ENCODE results near the gene MYOD1.
A peak's percentile ranks its signal among the peaks of the same experiment; 100 is the strongest.

The MYOD1 gene

DNA sequence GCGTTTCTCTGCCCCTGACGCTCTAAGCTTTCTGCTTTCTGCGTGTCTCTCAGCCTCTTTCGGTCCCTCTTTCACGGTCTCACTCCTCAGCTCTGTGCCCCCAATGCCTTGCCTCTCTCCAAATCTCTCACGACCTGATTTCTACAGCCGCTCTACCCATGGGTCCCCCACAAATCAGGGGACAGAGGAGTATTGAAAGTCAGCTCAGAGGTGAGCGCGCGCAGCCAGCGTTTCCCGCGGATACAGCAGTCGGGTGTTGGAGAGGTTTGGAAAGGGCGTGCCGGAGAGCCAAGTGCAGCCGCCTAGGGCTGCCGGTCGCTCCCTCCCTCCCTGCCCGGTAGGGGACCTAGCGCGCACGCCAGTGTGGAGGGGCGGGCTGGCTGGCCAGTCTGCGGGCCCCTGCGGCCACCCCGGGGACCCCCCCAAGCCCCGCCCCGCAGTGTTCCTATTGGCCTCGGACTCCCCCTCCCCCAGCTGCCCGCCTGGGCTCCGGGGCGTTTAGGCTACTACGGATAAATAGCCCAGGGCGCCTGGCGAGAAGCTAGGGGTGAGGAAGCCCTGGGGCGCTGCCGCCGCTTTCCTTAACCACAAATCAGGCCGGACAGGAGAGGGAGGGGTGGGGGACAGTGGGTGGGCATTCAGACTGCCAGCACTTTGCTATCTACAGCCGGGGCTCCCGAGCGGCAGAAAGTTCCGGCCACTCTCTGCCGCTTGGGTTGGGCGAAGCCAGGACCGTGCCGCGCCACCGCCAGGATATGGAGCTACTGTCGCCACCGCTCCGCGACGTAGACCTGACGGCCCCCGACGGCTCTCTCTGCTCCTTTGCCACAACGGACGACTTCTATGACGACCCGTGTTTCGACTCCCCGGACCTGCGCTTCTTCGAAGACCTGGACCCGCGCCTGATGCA, at the start of gene MYOD1:
MYOD1 (plus strand) TSS at position 544 of the 910 bp plus-strand sequence; CDS start at position 756, 212 bp downstream.
- no peak for DNase-seq
- intact Hi-C loops (cut with DNase I): no loop called here

DNA sequence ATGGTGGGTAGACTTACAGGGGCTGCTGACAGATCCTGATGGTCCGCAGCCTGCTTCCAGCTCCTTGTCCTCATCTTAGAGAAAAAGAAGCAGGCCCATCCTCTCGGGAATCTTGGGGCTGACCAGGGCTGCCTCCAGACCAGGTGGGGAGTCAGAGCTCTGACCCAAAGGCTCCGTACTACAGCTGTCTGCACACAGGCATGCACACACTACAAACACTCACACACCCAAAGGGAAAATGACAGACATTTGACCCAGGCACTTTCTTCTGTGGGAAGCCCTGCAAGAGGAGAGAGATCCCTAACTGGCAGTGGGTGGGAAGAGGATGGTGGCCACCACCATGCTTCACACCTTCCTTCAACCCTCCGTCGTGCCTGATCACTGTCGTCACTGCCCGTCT, 46.9 kb upstream of the MYOD1 start:
- intact Hi-C loops (cut with DNase I): no loop called here

DNA sequence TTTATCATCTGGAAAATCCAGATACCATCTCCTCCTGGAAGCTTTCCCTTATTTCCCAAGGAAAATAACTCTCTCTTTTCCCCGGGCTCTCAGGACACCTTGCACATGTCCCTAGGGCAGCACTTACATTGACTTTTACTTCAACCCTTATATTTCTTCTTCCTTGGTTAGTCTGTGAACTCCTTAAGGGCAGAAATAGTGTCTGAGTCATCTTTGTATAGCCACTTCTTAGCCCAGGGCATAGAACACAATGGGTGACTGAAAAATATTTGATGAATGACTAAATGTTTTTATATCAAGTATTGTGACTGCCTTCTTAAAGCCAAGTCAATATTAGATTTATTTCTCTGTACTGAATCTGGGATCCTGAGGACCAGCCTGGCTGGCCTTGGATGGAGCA, 45.4 kb upstream of the MYOD1 start:
- no peak for DNase-seq
- intact Hi-C loops (cut with DNase I): no loop called here

More for the DNA sequence above, 46.9 kb upstream of the MYOD1 start:
- DNase-seq: no peak

DNA sequence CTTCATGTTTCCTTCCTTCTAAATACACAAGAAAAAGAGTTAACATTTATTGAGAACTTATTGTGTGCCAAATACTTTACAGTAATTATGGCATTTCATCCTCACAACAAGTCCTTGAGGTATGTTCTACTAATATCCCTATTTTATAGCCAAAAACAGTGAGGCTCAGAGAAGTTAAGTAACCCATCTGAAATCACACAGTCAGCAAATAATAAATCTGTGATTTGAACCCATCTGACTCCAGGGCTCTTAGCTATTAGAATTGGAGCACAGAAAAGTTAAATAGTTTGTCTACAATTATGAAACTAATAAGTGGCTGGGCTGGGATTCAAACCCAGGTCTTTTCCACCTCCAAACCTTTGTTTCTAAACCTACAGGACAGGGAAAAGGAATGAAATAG, 36.5 kb upstream of the MYOD1 start:
- DNase-seq: no peak
- intact Hi-C loops (cut with DNase I): no loop called here

- no peak for DNase-seq
- intact Hi-C loops (cut with DNase I): no loop called here
These were observed 35.8 kb upstream of the MYOD1 start for GRCh38 chr11:17683377-17684161.

DNA sequence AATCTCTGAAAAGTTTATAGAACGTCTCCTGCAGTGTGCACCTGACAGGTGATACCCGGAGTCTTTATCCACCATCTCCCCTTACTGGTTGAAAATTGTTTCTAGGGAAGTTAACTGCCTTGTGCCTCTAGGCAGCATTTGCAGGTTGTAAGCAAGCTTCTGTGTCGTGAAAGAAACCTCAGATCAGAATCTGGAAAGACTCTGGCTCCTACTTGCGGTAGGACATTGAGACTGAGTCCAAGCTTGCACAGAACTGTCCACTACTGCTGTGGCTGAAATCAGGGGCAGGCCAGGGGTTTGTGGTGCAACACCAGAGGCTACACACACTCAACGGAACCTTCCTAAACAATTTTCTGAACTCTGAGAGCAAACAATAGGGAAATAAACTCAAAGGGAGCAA, 34.8 kb upstream of the MYOD1 start:
- intact Hi-C loops (cut with DNase I): no loop called here

GRCh38 chr11:17686231-17686980, 33.0 kb upstream of the MYOD1 start:
- peak in 1 of 42 donors; percentile 9 for DNase-seq
- intact Hi-C loops (cut with DNase I): no loop called here

More for the DNA sequence above, 34.8 kb upstream of the MYOD1 start:
- no peak for DNase-seq

GRCh38 chr11:17687946-17688670, 31.3 kb upstream of the MYOD1 start:
- DNase-seq: peak in 2 of 42 donors; percentile 1 to 34
- intact Hi-C loops (cut with DNase I): no loop called here

DNA sequence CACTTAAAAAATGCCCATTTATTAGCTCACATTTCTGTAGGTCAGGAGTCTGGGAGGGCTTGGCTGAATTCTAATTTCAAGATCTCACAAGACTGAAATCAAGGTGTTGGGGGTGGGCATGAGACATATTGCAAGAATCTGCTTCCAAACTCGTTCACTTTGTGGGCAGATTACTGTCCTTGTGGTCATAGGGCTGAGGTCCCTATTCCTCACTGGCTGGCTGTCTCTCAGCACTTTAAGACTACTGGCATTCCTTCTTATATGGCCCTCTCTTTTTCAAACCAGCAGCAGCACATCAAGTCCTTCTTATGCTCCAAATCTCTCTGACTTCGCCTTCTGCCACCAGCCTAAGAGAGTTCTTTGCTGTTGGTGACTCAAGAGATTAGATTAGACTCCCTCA, 27.8 kb upstream of the MYOD1 start:
- DNase-seq: no peak
- intact Hi-C loops (cut with DNase I): no loop called here

DNA sequence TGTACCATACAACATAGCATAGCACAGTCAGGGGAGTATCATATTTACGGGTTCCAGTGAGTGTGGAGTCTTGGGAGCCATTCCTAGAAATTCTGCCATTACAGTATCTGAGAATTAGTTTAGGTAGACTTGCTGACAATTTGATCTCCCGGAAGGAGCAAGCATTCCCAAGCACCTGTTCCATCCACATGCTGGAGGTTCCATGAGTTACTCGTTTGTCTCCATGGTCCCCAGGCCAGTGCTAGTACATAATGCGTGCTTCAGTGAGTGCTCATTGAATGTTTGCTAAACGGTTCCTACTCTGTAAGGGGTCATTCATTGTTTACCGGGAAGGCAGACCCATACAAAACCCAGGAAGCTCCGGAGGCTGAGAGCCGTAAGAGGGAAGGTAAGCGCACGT, 27.4 kb upstream of the MYOD1 start:
- no peak for DNase-seq
- intact Hi-C loops (cut with DNase I): no loop called here

DNA sequence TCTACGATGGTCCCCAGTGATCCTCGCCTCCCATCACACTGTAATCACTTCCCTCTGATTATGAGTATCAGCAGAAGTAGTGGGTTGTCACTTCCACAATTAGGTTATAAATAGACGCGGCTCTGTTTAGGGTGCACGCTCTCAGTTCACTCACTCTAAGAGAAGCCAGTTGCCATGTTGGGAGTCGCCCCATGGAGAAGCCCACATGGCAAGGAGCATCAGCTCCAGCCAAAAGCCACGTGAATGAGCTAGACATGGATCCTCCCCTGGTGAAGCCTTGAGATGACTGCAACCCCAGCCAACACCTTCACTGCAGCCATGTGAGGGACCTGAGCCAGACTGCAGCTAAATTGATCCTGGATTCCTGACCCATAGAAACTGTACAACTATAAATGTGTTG, 26.4 kb upstream of the MYOD1 start:
- intact Hi-C loops (cut with DNase I): no loop called here
- no peak for DNase-seq

DNA sequence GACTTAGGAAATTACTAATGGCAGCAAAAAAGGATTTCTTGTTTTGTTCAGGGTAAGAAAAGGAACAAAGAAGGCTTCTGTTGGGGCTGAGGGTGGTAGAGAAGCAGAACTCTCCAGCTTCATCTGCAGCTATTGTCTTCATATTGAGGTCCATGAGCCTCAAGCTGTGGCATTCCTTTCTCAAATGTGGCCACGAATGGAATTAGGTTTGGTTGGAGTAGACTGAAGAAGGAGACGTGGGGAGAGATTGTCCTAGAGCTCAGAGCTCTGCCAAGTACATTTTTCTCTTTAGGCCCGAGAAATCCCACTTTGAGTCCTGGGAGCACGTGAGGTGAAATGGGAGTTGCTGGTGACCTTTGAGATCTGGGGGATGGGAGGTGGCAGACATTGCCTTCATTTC, 25.8 kb upstream of the MYOD1 start:
- DNase-seq: no peak
- intact Hi-C loops (cut with DNase I): no loop called here

- intact Hi-C loops (cut with DNase I): no loop called here
- no peak for DNase-seq
These were observed 24.8 kb upstream of the MYOD1 start for GRCh38 chr11:17694494-17695110.

- DNase-seq: no peak
- intact Hi-C loops (cut with DNase I): no loop called here
These were observed 23.6 kb upstream of the MYOD1 start for GRCh38 chr11:17695454-17696441.

DNA sequence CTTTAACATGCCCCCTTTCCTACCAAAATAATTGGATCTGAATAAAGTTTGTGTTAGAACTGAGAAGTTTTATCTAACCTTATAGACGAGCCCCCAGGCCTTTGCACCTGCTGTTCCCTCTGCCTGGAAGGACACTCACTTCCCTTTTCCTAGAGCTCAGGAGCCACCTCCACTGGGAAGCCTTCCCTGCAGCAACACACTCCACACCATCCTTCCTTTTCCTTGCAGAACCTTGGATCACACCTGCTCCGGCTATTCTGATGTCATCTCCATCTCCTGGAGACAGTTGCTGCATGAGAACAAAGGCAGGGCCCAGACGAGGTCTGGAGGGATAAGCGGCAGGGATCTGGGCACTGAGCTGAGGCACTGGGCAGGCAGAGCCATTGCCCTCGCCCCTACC, 22.6 kb upstream of the MYOD1 start:
- DNase-seq: no peak
- intact Hi-C loops (cut with DNase I): no loop called here

- intact Hi-C loops (cut with DNase I): no loop called here
These were observed 22.0 kb upstream of the MYOD1 start for GRCh38 chr11:17697175-17697949.

More at GRCh38 chr11:17697175-17697949, 22.0 kb upstream of the MYOD1 start:
- no peak for DNase-seq
